ENCODE results near the gene MGLL. TPM values are rescaled to one million over a fixed set of nuclear protein-coding genes. Genes with fewer than 3 reads are reported as not detected.

MGLL gene
- polyA plus RNA-seq, 1 experiment, result 108 TPM

DNA sequence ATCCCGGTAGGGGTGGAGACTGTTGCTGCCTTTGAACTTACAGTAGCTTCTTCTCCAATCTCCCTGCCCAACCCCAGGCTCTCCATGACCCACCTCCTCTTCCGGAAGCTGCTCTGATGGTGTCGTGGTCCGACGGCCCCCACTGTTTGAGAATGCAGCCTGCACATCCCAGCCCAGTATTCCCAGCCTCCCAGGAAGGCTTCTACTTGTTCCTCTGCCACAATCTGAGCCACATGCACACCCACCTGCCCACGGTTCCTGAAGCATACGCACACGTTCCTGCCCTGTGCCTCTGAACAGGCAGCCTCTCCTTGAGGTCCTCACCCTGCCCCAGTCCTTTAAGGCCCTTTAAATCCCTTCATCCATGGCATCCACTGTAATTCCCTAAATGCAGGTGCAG lies 92.1 kb downstream of the MGLL start:
- TF ChIP-seq, protein P1, sequence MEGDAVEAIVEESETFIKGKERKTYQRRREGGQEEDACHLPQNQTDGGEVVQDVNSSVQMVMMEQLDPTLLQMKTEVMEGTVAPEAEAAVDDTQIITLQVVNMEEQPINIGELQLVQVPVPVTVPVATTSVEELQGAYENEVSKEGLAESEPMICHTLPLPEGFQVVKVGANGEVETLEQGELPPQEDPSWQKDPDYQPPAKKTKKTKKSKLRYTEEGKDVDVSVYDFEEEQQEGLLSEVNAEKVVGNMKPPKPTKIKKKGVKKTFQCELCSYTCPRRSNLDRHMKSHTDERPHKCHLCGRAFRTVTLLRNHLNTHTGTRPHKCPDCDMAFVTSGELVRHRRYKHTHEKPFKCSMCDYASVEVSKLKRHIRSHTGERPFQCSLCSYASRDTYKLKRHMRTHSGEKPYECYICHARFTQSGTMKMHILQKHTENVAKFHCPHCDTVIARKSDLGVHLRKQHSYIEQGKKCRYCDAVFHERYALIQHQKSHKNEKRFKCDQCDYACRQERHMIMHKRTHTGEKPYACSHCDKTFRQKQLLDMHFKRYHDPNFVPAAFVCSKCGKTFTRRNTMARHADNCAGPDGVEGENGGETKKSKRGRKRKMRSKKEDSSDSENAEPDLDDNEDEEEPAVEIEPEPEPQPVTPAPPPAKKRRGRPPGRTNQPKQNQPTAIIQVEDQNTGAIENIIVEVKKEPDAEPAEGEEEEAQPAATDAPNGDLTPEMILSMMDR (IDR thresholded peaks at IDR 0.05; ENCODE audit: insufficient read depth, low read depth, low read length), result no peak
- Histone ChIP-seq H3K36me3 (ENCODE audit: control insufficient read depth, insufficient read depth, low read length) (0 out of 2 replicates have a peak, but pooled peaks cover 2% of the 10 kb centered on the region), H3K4me3 (ENCODE audit: low read depth, low read length) (no peak overlapping the region), H3K27me3 (ENCODE audit: control insufficient read depth, insufficient read depth, low read length) (no peaks in the 10 kb centered on the region)
- DNase-seq (ENCODE audit: low read depth), result no peak
- ChIA-PET POLR2A (no interaction called here), CTCF (interaction anchor here (0.7 kb wide), 1 partner anchor 357 kb away, joined by 3 read pairs; no protein-coding TSS in a partner anchor)

DNA sequence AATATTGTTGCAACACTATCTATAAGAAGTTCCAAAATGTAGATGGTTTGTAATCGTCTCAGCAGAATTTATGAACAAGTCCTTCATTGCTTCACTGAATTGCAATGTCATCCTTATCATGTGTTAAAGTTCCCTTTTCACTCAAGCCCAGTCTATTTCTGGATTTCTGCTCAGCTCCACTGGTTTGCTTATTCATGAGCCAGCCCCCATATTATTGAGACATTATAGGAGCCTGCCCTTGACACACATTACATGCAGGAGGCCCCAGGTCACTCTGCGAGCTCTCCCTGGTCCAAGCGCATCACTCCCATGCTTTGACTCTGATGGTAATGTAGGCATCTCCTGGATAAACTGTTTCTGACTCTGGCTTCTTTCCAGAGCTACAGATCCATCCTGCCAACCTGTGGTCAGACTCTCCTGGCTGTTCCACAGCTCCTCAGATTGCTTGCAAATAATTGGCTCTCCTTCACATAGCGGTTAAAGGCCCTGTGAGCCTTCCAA lies 92.7 kb downstream of the MGLL start:
- TF ChIP-seq, protein P1 (IDR thresholded peaks at IDR 0.05; ENCODE audit: insufficient read depth, low read depth, low read length), result no peak
- DNase-seq (ENCODE audit: low read depth), result no peak
- CTCF ChIA-PET, result interaction anchor here (0.7 kb wide), 1 partner anchor 358 kb away, joined by 3 read pairs; no protein-coding TSS in a partner anchor
- POLR2A ChIA-PET, result no interaction called here
- Histone ChIP-seq H3K27me3 (ENCODE audit: control insufficient read depth, insufficient read depth, low read length) (no peaks in the 10 kb centered on the region), H3K36me3 (ENCODE audit: control insufficient read depth, insufficient read depth, low read length) (peaks cover 4% of the 10 kb centered on the region), H3K4me3 (ENCODE audit: low read depth, low read length) (no peak overlapping the region)

DNA sequence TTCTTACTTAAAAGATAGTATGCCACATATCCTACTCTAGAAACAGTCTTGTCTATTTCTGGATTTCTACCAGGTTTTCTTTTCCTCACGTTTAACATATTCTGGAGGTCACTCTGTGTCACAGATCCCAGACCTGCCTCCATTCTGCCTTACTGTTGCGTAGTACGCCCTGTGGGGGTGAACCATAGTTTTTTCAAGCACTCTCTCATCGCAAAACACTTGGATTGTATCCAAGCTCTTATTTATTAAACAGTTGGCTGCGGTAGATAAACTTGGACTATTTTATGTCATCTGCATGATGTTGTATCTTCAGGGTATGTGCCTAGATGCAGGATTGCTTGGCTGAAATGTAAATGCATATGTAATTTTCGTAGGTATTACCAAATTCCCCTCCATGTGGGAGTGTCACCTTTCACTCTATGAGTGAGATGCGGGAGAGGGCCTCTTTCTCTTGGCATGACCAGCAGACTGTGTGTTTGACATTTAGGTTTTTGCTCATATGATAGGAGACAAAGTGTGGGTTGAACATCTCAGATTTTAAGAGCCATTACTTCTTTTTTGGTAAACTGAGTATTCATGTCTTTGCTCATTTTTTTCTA lies 93.8 kb downstream of the MGLL start:
- ChIA-PET CTCF (no interaction called here), POLR2A (no interaction called here)

DNA sequence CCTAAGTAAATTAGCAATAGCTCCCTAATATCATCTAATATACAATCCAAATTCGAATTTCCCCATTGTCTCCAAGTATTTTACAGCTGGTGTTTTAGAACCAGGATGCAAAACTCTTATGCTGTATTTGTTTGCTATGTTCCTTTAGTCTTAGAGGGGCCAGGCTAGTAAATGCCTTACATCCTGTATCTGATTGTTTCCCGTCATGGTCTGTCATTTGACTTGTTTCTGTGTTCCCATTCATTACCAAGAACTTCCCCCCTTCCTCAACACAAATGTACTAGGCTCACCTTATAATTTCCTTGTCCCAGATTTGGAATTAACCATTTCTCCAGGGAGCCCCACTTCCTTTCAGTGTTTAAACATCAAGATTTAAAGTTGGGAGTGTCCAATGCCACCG lies 95.4 kb downstream of the MGLL start:
- TF ChIP-seq, protein P1 (IDR thresholded peaks at IDR 0.05; ENCODE audit: insufficient read depth, low read depth, low read length), result no peak
- ChIA-PET POLR2A (no interaction called here), CTCF (no interaction called here)
- Histone ChIP-seq H3K36me3 (ENCODE audit: control insufficient read depth, insufficient read depth, low read length) (peaks cover 5% of the 10 kb centered on the region), H3K27me3 (ENCODE audit: control insufficient read depth, insufficient read depth, low read length) (no peaks in the 10 kb centered on the region), H3K4me3 (ENCODE audit: low read depth, low read length) (no peak overlapping the region)
- DNase-seq (ENCODE audit: low read depth), result no peak

More for the DNA sequence above, 93.8 kb downstream of the MGLL start:
- Histone ChIP-seq H3K27me3 (ENCODE audit: control insufficient read depth, insufficient read depth, low read length) (no peaks in the 10 kb centered on the region), H3K4me3 (ENCODE audit: low read depth, low read length) (no peak overlapping the region), H3K36me3 (ENCODE audit: control insufficient read depth, insufficient read depth, low read length) (peaks cover 5% of the 10 kb centered on the region)
- no peak for DNase-seq (ENCODE audit: low read depth)
- TF ChIP-seq, protein P1 (IDR thresholded peaks at IDR 0.05; ENCODE audit: insufficient read depth, low read depth, low read length), result no peak

DNA sequence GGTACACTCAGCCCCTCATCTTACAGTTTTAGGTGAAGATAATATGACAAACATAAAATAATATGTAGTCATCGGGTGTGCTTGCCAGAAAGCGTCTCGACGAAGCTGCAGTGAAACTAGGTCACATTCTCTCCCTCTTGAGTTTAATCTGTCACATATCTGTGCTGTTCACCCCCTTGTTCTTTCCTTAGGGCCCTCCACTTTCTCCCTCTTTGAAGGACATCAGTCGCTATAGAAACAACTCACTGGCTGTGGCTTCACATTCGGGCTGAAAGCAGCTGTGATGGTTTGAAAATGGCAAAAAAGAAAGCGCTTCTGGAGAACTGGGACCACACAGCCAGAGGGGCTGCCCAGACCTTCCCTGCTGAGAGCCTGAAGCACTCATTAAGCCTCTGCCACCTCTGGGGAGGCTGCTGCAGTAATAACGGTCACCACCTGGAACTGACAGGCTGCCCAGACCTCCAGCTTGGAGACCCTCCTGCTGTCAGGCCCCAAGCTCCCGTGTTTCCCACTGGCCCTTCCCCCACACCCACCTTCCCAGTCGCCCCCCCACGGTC lies 99.2 kb downstream of the MGLL start:
- H3K27me3 ChIP-seq (ENCODE audit: control insufficient read depth, insufficient read depth, low read length), result no peaks in the 10 kb centered on the region; the same call in 1 of the 2 replicates
- ChIA-PET POLR2A (no interaction called here), CTCF (interaction anchor here (0.9 to 1.3 kb wide), 2 partner anchors 9 to 16 kb away, joined by 3 read pairs; no protein-coding TSS in a partner anchor)
- H3K36me3 ChIP-seq (ENCODE audit: control insufficient read depth, insufficient read depth, low read length), result peaks cover 9% of the 10 kb centered on the region
- H3K4me3 ChIP-seq (ENCODE audit: low read depth, low read length), result no peak overlapping the region
- TF ChIP-seq, protein P1 (IDR thresholded peaks at IDR 0.05; ENCODE audit: insufficient read depth, low read depth, low read length), result no peak
- DNase-seq (ENCODE audit: low read depth), result no peak

Data from BJ (cell line).